NCI-H524 (cell line): ENCODE data around the gene PSD2.

ENCODE experiments used
- DNase-seq, 2 experiments: peaks; one replicate each; lab custom pipeline; 2025; lab: John Stamatoyannopoulos, UW

PSD2 gene

GRCh38 chr5:139837711-139838380 lies 42.2 kb downstream of the PSD2 start:
- no peak for DNase-seq

- DNase-seq: no peak
These were observed 43.0 kb downstream of the PSD2 start for GRCh38 chr5:139838381-139839197.

GRCh38 chr5:139839232-139839815 lies 43.7 kb downstream of the PSD2 start:
- no peak for DNase-seq

DNA sequence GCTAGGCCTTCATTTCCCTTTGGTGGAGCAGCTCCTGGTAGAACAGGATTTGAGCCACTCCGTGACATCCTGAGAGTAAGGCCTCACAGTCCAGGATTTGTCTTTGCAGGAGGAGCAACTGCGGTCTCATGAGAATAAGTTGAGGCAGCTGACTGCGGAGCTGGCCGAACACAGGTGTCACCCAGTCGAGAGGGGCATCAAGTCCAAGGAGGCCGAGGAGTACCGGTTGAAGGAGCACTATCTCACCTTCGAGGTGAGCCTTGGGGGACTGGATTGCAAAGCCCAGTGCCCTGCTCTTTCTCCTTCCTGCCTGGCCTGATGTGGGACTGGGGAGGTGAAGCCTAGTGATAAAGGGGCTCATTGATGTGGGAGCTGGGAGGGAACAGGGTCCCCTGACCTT lies 44.3 kb downstream of the PSD2 start:
- no peak for DNase-seq

- no peak for DNase-seq
These were observed 45.9 kb downstream of the PSD2 start for GRCh38 chr5:139841549-139841948.

GRCh38 chr5:139842321-139842720 lies 46.7 kb downstream of the PSD2 start:
- no peak for DNase-seq

- DNase-seq: peak in 1 of 2 experiments; percentile 53
These were observed 48.4 kb downstream of the PSD2 start for GRCh38 chr5:139843991-139844390.

DNA sequence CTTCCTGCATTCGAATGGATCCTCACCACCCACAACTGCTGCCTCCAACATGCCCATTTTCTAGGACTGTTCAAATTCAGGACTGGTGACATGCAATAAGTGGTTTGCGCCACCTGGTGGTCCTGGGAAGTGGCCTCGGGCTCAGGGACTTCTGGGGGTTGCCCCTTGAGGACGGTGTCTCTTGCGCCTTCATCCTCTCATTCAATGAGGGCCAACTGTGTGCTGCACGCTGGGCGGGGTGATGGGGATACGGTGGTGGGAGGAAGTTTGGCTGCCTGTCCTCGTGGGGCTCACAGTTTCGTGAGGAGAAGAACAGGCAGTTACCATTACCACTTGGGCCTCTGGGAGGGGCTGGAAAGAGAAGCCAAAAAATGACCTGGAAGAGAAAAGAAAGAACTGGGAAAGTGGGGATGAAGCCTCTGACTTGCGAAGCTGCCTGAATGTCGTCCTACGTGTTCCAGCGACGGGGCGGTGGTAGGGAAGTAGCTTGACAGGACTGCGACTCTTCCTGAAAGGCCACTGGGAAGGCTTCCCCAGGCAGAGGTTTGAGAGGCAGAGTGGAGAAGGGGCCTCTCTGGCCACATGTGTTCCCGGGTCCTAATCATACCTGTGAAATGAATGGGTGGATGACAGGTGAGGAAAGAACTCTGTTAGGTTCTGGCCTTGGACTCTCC lies 49.0 kb downstream of the PSD2 start:
- DNase-seq: peak; percentile 79 to 85

DNA sequence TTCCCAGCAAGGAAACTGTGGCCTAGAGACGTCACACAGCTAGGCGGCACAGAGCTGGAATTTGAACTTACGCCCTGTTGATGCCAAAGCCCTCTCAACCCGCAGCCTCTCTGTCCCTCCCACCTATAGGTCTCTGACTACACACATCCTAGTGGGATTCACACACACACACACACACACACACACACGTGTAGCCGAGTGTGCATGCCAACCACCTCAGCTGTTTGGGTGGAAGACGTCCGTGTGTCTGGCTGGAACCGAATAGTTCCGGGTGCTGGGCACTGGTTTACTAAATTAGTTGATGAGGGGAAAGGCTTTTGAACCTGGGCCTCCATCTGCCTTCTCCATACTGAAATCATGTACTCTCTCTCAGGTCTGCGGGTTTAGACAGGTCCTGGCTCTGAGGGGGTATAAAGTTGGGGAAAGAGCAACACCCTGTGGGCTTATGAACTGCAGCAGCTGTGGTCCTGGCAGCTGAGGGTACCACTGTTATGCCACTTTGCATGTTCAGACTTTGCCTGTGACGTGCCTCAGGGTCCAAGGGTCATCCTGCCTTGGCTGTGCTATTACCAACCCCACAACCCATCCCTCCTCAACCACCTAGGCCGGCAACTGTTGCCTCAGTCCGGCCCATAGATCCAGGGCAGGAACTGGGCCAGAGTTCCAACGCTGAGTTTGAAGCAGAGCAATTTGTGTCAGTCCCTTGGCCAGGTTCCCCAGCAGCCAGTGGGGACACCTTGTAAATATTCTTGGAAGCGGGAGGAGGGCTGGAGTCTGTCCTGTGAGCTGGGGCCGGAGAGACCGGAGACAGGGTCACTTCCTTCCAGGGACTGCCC lies 50.5 kb downstream of the PSD2 start:
- peak in 1 of 2 experiments; percentile 12 for DNase-seq

- no peak for DNase-seq
These were observed 51.5 kb downstream of the PSD2 start for GRCh38 chr5:139847091-139847490.

GRCh38 chr5:139847790-139848507 lies 52.3 kb downstream of the PSD2 start:
- DNase-seq: peak; percentile 25 to 64

GRCh38 chr5:139848508-139849100 lies 53.0 kb downstream of the PSD2 start:
- no peak for DNase-seq

GRCh38 chr5:139849501-139849900 lies 53.9 kb downstream of the PSD2 start:
- DNase-seq: no peak

DNA sequence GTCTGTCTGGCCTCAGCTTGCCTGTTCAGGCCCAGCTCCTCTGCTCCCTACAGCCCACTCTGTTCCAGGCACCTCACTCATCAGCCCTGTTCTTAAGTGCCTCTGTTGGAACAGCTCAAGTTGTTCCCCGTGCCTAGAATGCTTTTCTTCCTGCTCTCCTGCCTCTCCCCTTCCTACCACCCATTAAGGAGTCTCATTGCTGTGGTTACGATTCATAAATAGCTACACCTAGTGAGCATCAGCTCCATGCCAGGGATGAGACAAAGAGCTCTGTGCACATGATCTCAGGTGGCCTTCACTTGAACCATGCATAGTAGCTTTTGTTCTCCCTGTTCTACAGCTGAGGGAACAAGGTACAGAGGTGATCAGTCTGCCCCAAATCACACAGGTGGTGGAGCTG lies 54.3 kb downstream of the PSD2 start:
- DNase-seq: no peak

GRCh38 chr5:139850423-139851016 lies 54.9 kb downstream of the PSD2 start:
- no peak for DNase-seq

DNA sequence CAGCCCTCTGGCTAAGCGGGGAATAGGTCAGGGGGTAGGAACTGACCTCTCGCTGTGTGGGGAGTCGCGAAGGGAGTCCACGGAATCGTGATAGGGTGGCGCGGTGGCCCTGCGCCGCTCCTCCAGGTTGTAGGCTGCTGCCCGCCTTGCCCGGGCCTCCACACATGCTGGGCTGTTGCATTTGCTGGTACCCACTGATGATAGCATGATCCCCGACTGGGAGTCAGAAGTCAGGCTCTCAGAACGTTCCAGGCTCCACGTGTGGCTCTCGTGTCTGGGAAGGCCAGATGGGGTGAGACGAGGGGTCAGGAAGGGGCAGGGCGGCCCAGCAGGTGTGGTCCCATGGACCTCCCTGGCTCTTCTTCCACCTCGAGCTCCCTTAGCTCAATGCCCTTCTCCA lies 56.0 kb downstream of the PSD2 start:
- DNase-seq: no peak

DNA sequence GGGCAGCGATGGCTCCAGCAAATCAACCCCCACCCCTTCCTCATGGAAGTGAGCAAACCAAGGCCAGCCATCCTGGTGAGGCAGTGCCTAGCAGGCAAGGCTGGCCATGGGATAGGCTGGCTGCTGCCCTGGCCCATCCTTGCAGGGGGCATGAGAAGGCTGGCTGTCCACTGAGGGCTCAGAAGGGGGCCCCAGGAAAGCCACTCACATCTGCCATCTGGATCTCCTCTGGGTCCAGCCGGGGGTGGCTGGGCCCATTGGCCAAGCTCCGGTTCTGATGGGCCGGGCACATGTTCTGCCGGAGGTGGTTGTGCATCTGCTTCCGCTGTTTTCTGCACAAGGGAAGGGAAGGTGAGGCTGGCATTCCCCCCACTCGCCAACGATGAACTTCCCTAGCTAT lies 57.1 kb downstream of the PSD2 start:
- no peak for DNase-seq

DNA sequence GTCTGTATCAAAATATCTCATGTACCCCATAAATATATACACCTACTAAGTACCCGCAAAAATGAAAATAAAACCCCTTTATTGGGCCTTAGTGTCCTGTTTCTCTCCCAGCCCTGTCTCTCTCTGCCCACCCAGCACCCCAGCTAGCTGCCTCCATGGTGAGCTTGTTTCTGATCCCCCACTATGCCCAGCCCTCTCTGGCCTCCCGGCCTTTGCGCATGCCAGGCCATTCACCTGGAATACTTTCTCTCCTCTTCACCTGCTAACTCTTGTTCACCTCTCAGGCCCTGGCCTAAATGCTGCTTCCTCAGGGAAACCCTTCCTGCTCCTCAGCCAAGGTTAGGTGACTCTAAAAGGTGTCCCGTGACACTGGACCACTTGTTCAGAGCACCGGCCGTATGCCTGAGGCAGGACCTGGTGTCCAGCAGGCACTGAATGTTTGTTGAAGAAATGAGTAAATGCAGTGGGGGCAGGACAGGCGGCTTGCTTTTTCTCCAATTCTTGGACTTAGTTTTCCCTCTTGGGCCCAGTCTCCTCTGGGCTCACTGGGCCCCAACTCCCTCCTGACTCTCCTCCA lies 58.5 kb downstream of the PSD2 start:
- no peak for DNase-seq

DNA sequence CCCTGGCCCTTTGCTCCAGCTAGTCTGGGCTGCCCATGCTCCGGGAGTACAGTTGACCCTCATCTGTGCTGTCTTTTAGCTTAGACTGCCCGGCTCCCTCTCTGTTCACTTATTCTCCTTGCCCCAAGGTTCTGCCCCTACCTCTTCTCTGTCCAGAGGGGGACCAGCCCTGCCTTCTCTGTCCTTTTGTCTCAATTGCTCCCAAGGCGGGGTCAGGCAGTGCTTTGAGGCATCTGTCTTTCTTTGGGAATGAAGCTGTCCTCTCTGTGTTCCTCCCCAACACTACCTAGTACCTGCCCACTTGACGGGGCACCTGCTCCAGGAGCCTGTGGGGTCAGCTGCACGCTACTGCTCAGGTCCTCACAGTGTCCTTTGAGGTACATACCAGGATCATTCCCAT lies 59.3 kb downstream of the PSD2 start:
- no peak for DNase-seq

- DNase-seq: no peak
These were observed 59.8 kb downstream of the PSD2 start for GRCh38 chr5:139855451-139855850.
